Measurements from ENCODE around the gene DAB1.

DNA sequence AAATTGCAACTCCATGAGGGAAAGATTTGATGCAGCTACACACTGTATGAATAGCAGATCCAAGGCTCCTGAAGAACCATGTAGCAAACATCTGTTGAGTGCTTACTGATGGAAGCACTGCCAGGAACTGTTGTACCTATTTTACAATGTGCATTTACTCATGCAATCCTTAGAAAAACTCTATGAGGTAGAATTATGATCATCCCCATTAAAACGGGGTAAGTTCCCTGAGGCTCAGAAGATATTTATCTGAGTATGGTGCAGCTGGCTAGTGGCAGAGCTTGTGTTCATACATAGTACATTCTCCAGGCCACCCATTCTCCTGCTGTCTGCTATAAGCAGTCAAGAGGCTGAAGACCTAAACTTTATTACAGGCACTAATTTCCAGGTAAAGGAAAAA is 403.6 kb downstream of the DAB1 start:
- no peak for TF ChIP-seq EZH2 (IDR thresholded peaks at IDR 0.05; ENCODE audit: borderline replicate concordance, low read length)
- TF ChIP-seq, protein P1, sequence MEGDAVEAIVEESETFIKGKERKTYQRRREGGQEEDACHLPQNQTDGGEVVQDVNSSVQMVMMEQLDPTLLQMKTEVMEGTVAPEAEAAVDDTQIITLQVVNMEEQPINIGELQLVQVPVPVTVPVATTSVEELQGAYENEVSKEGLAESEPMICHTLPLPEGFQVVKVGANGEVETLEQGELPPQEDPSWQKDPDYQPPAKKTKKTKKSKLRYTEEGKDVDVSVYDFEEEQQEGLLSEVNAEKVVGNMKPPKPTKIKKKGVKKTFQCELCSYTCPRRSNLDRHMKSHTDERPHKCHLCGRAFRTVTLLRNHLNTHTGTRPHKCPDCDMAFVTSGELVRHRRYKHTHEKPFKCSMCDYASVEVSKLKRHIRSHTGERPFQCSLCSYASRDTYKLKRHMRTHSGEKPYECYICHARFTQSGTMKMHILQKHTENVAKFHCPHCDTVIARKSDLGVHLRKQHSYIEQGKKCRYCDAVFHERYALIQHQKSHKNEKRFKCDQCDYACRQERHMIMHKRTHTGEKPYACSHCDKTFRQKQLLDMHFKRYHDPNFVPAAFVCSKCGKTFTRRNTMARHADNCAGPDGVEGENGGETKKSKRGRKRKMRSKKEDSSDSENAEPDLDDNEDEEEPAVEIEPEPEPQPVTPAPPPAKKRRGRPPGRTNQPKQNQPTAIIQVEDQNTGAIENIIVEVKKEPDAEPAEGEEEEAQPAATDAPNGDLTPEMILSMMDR (conservative IDR thresholded peaks at IDR 0.05 in 1 of 2, IDR thresholded peaks at IDR 0.05 in 1 of 2; ENCODE audit: extremely low read depth in 1 of 2, insufficient read depth in 1 of 2, low read depth in 1 of 2, low read length in 2 of 2) = no peak
